HepG2 (cell line): Measurements from ENCODE around the gene DDR2.

ENCODE experiments used
- MEF2D ChIP-seq: sonication (generic); formaldehyde crosslinking; IDR thresholded peaks from 2 replicates; pipeline ENCODE4 v1.5.1; 2020; ENCODE audit warnings: mild to moderate bottlenecking, missing genetic modification reagents
- TF ChIP-seq, protein P1 (sequence below): sonication (generic); formaldehyde crosslinking; IDR thresholded peaks from 2 replicates; pipeline ENCODE4 v1.5.0; 2020; ENCODE audit warnings: mild to moderate bottlenecking, missing genetic modification reagents, moderate library complexity

DNA sequence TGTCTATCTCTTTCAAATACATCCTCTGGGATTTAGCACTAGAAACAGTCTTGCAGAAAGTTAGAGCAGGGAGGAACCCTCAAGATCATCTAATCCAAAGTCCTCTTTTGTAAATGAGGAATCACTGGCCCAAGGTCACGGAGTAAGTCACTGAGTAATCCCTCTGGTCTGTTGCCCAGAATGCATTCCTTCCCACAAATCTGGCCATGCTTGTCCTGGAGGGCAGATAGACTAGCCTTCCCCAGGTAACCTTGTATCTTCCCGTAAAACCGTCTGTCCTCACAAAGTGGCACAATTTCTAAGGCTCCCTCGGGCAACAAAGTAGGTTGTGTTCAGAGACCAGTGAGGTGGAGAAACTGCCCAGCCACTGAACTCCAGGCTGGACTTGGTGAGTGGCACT is 46.2 kb downstream of the DDR2 start:
- no peak for TF ChIP-seq MEF2D
- TF ChIP-seq, protein P1, sequence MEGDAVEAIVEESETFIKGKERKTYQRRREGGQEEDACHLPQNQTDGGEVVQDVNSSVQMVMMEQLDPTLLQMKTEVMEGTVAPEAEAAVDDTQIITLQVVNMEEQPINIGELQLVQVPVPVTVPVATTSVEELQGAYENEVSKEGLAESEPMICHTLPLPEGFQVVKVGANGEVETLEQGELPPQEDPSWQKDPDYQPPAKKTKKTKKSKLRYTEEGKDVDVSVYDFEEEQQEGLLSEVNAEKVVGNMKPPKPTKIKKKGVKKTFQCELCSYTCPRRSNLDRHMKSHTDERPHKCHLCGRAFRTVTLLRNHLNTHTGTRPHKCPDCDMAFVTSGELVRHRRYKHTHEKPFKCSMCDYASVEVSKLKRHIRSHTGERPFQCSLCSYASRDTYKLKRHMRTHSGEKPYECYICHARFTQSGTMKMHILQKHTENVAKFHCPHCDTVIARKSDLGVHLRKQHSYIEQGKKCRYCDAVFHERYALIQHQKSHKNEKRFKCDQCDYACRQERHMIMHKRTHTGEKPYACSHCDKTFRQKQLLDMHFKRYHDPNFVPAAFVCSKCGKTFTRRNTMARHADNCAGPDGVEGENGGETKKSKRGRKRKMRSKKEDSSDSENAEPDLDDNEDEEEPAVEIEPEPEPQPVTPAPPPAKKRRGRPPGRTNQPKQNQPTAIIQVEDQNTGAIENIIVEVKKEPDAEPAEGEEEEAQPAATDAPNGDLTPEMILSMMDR (CRISPR knock-in tag): no peak
